GM18873 (cell line): ENCODE data around the gene GLYAT.
"Not testable (repeated sequence)": the region's sequence is repeated elsewhere in the genome, so short reads cannot be mapped to it uniquely, and the experiment has no call there.

Source experiments
- ATAC-seq: cut with Tn5 transposase; IDR thresholded peaks from one replicate; pipeline ENCODE4 v1.9.1; 2021; ENCODE audit warnings: mild to moderate bottlenecking, moderate library complexity, moderate number of reproducible peaks; ENCODE audit not compliant: unreplicated experiment, low FRiP score

The GLYAT gene

GRCh38 chr11:58744988-58745704 is 13.4 kb upstream of the GLYAT start:
- ATAC-seq: no peak

GRCh38 chr11:58742981-58743880 is 11.5 kb upstream of the GLYAT start:
- ATAC-seq: no peak

DNA sequence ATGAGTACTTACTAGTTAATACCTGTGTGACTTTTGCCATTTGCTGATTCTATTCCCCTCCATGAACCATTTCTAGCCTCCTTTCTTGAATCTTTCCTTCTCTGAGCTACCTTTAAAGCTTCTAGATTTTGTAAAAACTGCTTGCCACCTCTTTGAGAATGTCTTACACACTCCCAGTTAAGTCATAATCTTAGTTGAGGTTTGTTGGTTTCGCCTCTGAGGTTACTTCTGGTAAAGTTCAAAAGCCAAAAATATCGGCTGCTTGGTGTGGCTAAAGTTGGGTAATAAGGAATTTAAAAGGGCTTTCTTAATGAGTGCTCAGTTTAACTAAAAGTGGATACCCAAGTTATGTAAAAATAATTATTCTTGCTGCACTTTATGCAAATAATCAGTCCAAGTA is 10.4 kb upstream of the GLYAT start:
- ATAC-seq: no peak

- no peak for ATAC-seq
These were observed 9.4 kb upstream of the GLYAT start for GRCh38 chr11:58741127-58741526.

GRCh38 chr11:58740447-58740846 is 8.7 kb upstream of the GLYAT start:
- ATAC-seq: no peak

GRCh38 chr11:58739725-58740430 is 8.1 kb upstream of the GLYAT start:
- ATAC-seq: no peak

- no peak for ATAC-seq
These were observed 3.1 kb upstream of the GLYAT start for GRCh38 chr11:58734681-58735490.

GRCh38 chr11:58730507-58731089 is 1.1 kb downstream of the GLYAT start:
- no peak for ATAC-seq

DNA sequence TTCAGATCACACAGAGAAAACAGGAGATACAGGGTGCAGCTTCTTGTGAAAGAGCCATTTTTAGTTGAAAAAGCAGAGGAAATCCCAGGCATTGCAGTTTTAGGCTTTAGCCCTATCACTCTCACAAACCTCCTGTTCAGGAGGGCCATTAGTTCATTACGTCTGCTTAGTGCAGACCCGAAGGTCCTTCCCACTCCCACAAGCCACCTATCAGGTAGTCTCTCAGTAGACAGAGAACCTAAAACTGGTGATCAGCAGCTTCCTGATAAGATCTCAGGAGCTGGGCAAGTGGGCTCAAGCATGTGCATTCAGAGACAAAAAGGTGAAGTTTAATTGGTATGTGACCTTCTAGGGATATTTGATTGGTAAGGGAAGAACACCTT is 4.3 kb downstream of the GLYAT start:
- ATAC-seq: no peak

DNA sequence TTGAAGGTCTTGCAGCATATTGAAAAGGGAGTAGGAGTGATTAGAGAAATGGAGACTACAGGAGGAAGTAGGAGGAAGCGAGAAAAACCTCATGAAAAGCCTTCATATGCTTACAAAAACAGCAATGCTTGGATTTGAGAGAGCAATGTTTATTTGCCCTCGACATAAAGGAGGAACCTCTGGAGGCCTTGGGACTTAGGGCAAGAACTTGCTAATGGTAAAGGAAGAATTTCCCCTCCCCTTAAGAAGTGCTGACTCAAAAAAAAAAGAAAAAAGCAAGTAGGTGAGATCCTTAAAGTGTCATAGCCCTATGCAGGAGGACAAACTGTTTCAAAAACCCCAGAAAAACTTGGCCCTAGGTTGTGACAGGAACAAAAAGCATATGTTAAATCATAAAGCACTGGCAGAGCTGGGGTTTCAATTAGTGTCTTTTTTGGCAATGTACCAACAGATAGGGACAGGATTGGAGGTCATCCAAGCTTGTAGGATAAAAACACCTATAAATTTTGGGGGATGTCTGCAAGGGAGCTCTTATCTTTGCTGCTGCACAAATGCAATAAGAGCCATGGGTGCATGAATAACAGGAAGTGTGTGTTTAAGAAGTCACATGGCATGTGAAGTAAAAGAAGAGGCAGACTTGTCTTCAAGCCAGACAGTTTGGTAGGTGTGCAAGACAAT is 4.9 kb downstream of the GLYAT start:
- no peak for ATAC-seq

GRCh38 chr11:58719406-58720117 is 12.2 kb downstream of the GLYAT start:
- no peak for ATAC-seq

DNA sequence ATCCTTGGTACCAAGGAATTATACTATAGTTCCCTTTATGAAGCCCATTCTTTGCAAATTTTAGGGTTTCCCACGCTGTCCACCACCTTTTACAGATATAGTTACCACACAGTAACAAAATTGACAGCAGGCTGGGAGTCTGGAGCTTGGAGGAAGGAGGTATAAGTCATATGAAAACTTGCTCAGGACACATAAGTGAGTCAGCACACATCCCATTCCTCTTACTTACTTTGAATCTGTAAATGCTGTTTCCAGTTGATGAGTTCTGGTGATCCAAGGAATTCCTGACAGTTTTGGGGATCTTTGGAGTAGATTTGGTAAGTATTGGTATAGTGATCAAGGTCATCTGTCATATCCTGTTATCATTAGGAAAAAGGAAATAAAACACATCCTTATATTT is 19.2 kb downstream of the GLYAT start:
- ATAC-seq: no peak

DNA sequence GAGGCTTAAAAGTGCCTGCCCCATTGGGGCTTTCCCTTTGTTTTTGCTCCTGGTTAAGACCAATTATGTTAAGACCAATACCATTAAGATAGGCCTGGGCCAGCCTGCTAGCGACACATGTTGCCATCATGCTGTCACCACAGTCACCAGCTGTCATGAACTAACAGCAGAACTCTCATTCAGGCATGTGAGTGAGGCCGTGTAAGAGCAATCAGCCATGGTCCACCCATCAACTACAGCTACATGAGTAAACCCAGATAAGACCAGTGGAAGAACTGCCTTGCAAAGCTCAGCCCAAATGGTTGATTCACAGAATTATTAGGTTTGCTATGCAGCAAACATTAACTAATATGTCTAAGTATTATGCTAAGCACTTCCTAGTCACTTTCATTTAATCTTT is 19.9 kb downstream of the GLYAT start:
- no peak for ATAC-seq

GRCh38 chr11:58707767-58708166 is 24.0 kb downstream of the GLYAT start:
- no peak for ATAC-seq

DNA sequence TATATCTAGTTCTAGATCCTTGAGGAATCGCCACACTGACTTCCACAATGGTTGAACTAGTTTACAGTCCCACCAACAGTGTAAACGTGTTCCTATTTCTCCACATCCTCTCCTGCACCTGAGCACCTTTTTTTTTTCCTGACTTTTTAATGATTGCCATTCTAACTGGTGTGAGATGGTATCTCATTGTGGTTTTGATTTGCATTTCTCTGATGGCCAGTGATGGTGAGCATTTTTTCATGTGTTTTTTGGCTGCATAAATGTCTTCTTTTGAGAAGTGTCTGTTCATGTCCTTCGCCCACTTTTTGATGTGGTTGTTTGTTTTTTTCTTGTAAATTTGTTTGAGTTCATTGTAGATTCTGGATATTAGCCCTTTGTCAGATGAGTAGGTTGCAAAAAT is 34.9 kb downstream of the GLYAT start:
- ATAC-seq: not testable (repeated sequence)

DNA sequence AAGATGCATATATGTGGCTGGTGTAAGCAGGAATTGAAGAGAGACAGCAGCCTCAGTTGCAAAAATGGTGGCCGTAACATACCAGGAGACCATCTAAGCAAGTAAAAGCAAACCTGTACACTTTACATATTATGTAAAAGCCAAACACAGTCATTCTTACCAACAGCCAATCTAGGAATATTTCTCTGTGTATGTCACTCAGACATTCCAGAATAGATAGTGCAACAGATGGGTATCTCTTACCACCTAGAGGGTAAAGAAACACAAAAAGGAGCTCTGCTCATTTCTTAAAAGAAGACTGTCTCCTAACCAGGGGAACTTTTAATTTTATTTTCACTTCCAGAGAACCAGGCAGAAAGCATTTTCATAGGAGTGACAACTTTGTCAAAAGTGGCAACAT is 38.7 kb downstream of the GLYAT start:
- no peak for ATAC-seq

DNA sequence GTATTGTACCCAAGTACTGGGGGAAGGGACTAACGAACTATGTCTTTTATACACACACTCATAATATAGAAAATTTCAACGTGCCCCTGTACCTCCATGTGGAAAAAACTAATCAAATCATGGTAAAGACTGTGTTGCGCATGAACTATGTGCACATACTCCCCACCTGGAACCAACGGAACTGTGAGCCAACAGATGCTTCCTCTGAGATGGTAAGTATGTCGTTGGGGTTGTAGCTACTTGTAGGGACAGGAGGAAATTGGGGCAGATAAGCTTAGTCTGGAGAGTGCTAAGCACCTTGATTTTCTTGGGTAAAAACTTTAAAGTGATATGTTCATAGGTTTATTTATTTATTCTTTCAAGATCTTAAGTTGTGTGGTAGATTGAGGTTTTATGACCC is 40.1 kb downstream of the GLYAT start:
- no peak for ATAC-seq

DNA sequence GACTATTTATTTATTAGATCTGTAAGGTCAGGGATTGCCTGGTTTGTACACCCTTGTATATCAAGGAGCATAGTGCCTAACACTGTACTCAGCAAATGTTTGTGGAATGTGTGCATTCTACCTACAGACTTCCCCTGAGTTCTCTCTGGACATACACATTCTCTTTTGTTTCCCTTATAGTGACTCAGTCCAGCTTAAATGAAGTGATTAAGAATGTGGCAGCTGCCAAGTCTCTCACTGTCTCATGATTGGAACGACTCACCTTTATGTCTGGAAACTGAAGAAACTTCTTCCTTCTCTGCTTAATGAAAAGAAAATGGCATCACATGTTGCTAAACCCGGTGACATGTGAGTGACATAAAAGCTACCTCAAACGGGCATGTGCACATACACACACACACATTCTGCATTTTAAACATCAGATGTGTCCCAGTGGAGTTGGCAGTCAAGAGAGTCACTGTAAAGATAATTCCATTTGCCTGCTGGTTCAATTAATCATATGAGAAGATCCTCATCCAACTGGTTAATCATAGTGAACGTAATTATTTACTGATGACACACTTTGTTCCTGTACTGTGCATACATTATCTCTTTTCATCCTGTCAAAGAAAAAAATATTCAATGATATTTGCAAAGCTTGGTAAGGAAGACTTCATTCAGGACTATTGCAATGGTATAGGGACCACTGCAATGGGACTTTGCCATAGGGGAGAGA is 42.8 kb downstream of the GLYAT start:
- no peak for ATAC-seq
